Measurements from ENCODE around the gene SUMO4. TPM values are rescaled to one million over a fixed set of nuclear protein-coding genes. Genes with fewer than 3 reads are reported as not detected.
A peak's percentile ranks its signal among the peaks of the same experiment; 100 is the strongest.

Gene SUMO4
- total RNA-seq, 2 donors from 2014 or later, result 1.4 to 1.5 TPM

- Histone ChIP-seq H3K27me3 (no peaks in the 10 kb centered on the region), H3K27ac (no peak overlapping the region), H3K9ac (ENCODE audit: low read depth in 2 of 2, low read length in 2 of 2) (no peak overlapping the region), H3K4me1 (peaks cover 12% of the 10 kb centered on the region), H3K9me3 (no peaks in the 10 kb centered on the region), H3K4me3 (no peak overlapping the region), H3K36me3 (no peaks in the 10 kb centered on the region)
- DNase-seq, result no peak
- no peak for TF ChIP-seq CTCF (IDR thresholded peaks at IDR 0.05)
- intact Hi-C loops (cut with DNase I), result no loop called here
These were observed 46.8 kb downstream of the SUMO4 start for GRCh38 chr6:149446791-149447376.

- Histone ChIP-seq H3K27me3 (no peaks in the 10 kb centered on the region), H3K9me3 (no peaks in the 10 kb centered on the region), H3K27ac (no peak overlapping the region), H3K36me3 (no peaks in the 10 kb centered on the region), H3K9ac (ENCODE audit: low read depth in 2 of 2, low read length in 2 of 2) (no peak overlapping the region), H3K4me3 (no peak overlapping the region), H3K4me1 (peaks cover 21% of the 10 kb centered on the region)
- intact Hi-C loops (cut with DNase I), result no loop called here
- DNase-seq, result no peak
- no peak for TF ChIP-seq CTCF (IDR thresholded peaks at IDR 0.05)
These were observed 48.9 kb downstream of the SUMO4 start for GRCh38 chr6:149448821-149449453.

GRCh38 chr6:149449831-149450678, 50.0 kb downstream of the SUMO4 start:
- no peak for DNase-seq
- H3K36me3 ChIP-seq, result no peaks in the 10 kb centered on the region
- H3K27ac ChIP-seq, result peak overlapping the region; percentile 75
- no peaks in the 10 kb centered on the region for H3K27me3 ChIP-seq
- H3K4me3 ChIP-seq, result peak overlapping the region; percentile 52
- peaks cover 26% of the 10 kb centered on the region for H3K4me1 ChIP-seq
- H3K9ac ChIP-seq (ENCODE audit: low read depth in 2 of 2, low read length in 2 of 2), result peak overlapping the region; percentile 35 to 66
- intact Hi-C loops (cut with DNase I), result no loop called here
- no peaks in the 10 kb centered on the region for H3K9me3 ChIP-seq
- no peak for TF ChIP-seq CTCF (IDR thresholded peaks at IDR 0.05)

Other genes starting within 250 kb of the SUMO4 start
- 10 to 100 TPM; 36.7 to 81.3 TPM for gene TAB2, start 82.5 kb upstream of the SUMO4 start, total RNA-seq
- 1 to 10 TPM; 4.3 to 4.9 TPM for gene ZC3H12D, start 84.8 kb downstream of the SUMO4 start, total RNA-seq
- gene PPIL4, start 145.8 kb downstream of the SUMO4 start, total RNA-seq, result 10 to 100 TPM; 16.0 to 26.8 TPM
- 10 to 100 TPM; 22.9 to 42.8 TPM for gene GINM1, start 166.1 kb downstream of the SUMO4 start, total RNA-seq
- 10 to 100 TPM; 11.8 to 14.3 TPM for gene KATNA1, start 248.5 kb downstream of the SUMO4 start, total RNA-seq